K562 (cell line): Measurements from ENCODE around the gene SAE1. TPM values are rescaled to one million over a fixed set of nuclear protein-coding genes. Genes with fewer than 3 reads are reported as not detected.

Experiments
- BCL6 ChIP-seq: fragments of 250-450 bp; sonication (Bioruptor Pico); IDR thresholded peaks from 2 replicates; pipeline ENCODE4 v1.4.0; 2020
- BRCA1 ChIP-seq, 2 experiments: fragments of 450-650 bp in 1 of 2; sonication (generic) in 1 of 2; formaldehyde crosslinking in 1 of 2; IDR thresholded peaks; 2 replicates each; pipeline versions ENCODE4 v1.5.0 to v1.6.1; 2017 to 2020; ENCODE audit warnings: mild to moderate bottlenecking in 1 of 2, missing genetic modification reagents in 1 of 2
- CREB3 ChIP-seq: fragments of 450-650 bp; conservative IDR thresholded peaks from 2 replicates; pipeline ENCODE4 v1.6.1; 2016; ENCODE audit warnings: missing genetic modification characterization, low read depth, mild to moderate bottlenecking, missing compliant biosample characterization, moderate library complexity
- DDX20 ChIP-seq: fragments of 450-650 bp; IDR thresholded peaks from 2 replicates; pipeline ENCODE4 v1.6.1; 2016; ENCODE audit warnings: missing genetic modification characterization, low read depth, mild to moderate bottlenecking, missing compliant biosample characterization, moderate library complexity
- DLX4 ChIP-seq: fragments of 250-450 bp; sonication (Bioruptor Pico); IDR thresholded peaks from 2 replicates; pipeline ENCODE4 v1.6.1; 2021; ENCODE audit warnings: mild to moderate bottlenecking
- E2F8 ChIP-seq: fragments of 450-650 bp; IDR thresholded peaks from 2 replicates; pipeline ENCODE4 v1.7.1; 2018; ENCODE audit warnings: mild to moderate bottlenecking, low read depth; ENCODE audit not compliant: partially characterized antibody
- ESRRA ChIP-seq: fragments of 450-650 bp; IDR thresholded peaks from 2 replicates; pipeline ENCODE4 v1.6.1; 2014; ENCODE audit warnings: low read depth, mild to moderate bottlenecking, moderate library complexity, borderline replicate concordance
- FOXP1 ChIP-seq: sonication (generic); formaldehyde crosslinking; IDR thresholded peaks from 2 replicates; pipeline ENCODE4 v1.8.0; 2022; ENCODE audit warnings: mild to moderate bottlenecking, missing genetic modification reagents
- GATAD2A ChIP-seq: fragments of 450-650 bp; IDR thresholded peaks from 2 replicates; pipeline ENCODE4 v1.6.1; 2017
- GMEB1 ChIP-seq: fragments of 250-450 bp; sonication (Bioruptor Pico); IDR thresholded peaks from 2 replicates; pipeline ENCODE4 v1.4.0; 2020; ENCODE audit warnings: mild to moderate bottlenecking
- GTF2E2 ChIP-seq: fragments of 200-800 bp; sonication (Bioruptor generic); IDR thresholded peaks from 2 replicates; pipeline ENCODE4 v1.6.1; 2016; ENCODE audit warnings: missing genetic modification characterization, missing compliant biosample characterization
- HDAC8 ChIP-seq: fragments of 450-650 bp; IDR thresholded peaks from 2 replicates; pipeline ENCODE4 v1.6.1; 2016; ENCODE audit warnings: mild to moderate bottlenecking, missing genetic modification characterization, moderate library complexity, missing compliant biosample characterization
- NBN ChIP-seq: fragments of 450-650 bp; IDR thresholded peaks from 2 replicates; pipeline ENCODE4 v1.6.1; 2016; ENCODE audit warnings: low read depth, mild to moderate bottlenecking
- NR2C1 ChIP-seq, 2 experiments: fragments of 450-650 bp; IDR thresholded peaks; 2 replicates each; pipeline ENCODE4 v1.6.1; 2017; ENCODE audit warnings: mild to moderate bottlenecking in 2 of 2, antibody characterized with exemption in 1 of 2, inconsistent platforms in 1 of 2, missing compliant biosample characterization in 1 of 2, missing genetic modification characterization in 1 of 2
- NR3C1 ChIP-seq: sonication (generic); formaldehyde crosslinking; IDR thresholded peaks from 2 replicates; pipeline ENCODE4 v1.8.1; 2022; ENCODE audit warnings: missing genetic modification reagents
- SAFB2 ChIP-seq: fragments of 200-400 bp; formaldehyde crosslinking; IDR thresholded peaks from 2 replicates; pipeline ENCODE4 v1.6.1; 2018; ENCODE audit warnings: borderline replicate concordance, low read length, low read depth, moderate library complexity; ENCODE audit not compliant: severe bottlenecking
- SMARCB1 ChIP-seq: IDR thresholded peaks from 2 replicates; pipeline ENCODE4 v1.6.1; 2011; ENCODE audit warnings: improper control_type of control experiment, low read depth; ENCODE audit not compliant: insufficient read length
- SNIP1 ChIP-seq: fragments of 450-650 bp; IDR thresholded peaks from 2 replicates; pipeline ENCODE4 v1.7.1; 2017; ENCODE audit warnings: low read depth, mild to moderate bottlenecking
- TCF7 ChIP-seq: sonication (generic); IDR thresholded peaks from 2 replicates; pipeline ENCODE4 v1.6.1; 2016; ENCODE audit warnings: antibody characterized with exemption, borderline replicate concordance
- THAP7 ChIP-seq: fragments of 250-450 bp; sonication (Bioruptor Pico); IDR thresholded peaks from 2 replicates; pipeline ENCODE4 v1.5.0; 2021
- ZNF740 ChIP-seq, 3 experiments: fragments of 200-800 bp in 1 of 3; sonication (Bioruptor generic) in 1 of 3; sonication (generic) in 1 of 3; formaldehyde crosslinking in 1 of 3; IDR thresholded peaks; 2 replicates each; pipeline versions ENCODE4 v1.6.1 to v1.8.0; 2016 to 2022; ENCODE audit warnings: mild to moderate bottlenecking in 2 of 3, missing compliant biosample characterization in 2 of 3, missing genetic modification characterization in 2 of 3, missing genetic modification reagents in 1 of 3
- polyA plus RNA-seq, 8 experiments: library from polyadenylated mRNA; depleted of rRNA in 4 of 8; stranded (reverse) in 5 of 8; unstranded in 3 of 8; fragments of >200 nt; fragmentation: Nextera tagmentation in 2 of 8; fragmentation: Illumina TruSeq in 1 of 8; extraction: Ambion mirVana in 2 of 8; extraction: Trizol in 1 of 8; gene quantifications; 2 replicates each; pipeline versions ENCODE4 v1.2.1 to v1.2.3, GENCODE V29; 2011 to 2014; ENCODE audit warnings: inconsistent platforms in 1 of 8, missing spikeins in 1 of 8
- total RNA-seq, 7 experiments: library from RNA; depleted of rRNA in 6 of 7; stranded (reverse); fragments of >200 nt in 6 of 7; fragmentation: Illumina TruSeq in 2 of 7; extraction: Trizol in 2 of 7; gene quantifications; 2 replicates each; pipeline versions ENCODE4 v1.2.1 to v1.2.3, GENCODE V29; 2011 to 2021; ENCODE audit warnings: low replicate concordance in 1 of 7

The SAE1 gene
- total and polyA plus RNA-seq, 9 of the 15 experiments (the other 6 are each of a cell fraction or from before 2014, with no cell fraction given) = 82.8 to 299 (median 217) TPM

- TF ChIP-seq NR2C1 (IDR thresholded peaks at IDR 0.05) = peak; percentile 58; the same call in 1 of the 2 replicates
- TF ChIP-seq NR2C1 (tag; IDR thresholded peaks at IDR 0.05) = 0 out of 2 replicates have a peak, but pooled peaks have one; percentile 9
- TF ChIP-seq ZNF740 (CRISPR knock-in tag; IDR thresholded peaks at IDR 0.05) = no peak
- TF ChIP-seq ZNF740 (tag; IDR thresholded peaks at IDR 0.05) = 0 out of 4 replicates have a peak, but pooled peaks of 1 of the 2 experiments have one; percentile 55
- no peak for TF ChIP-seq SMARCB1
- no peak for TF ChIP-seq GMEB1 (CRISPR knock-in tag)
- TF ChIP-seq NR3C1 = no peak
- no peak for TF ChIP-seq HDAC8 (tag)
- TF ChIP-seq GTF2E2 = no peak
- TF ChIP-seq GATAD2A = no peak
- 0 out of 2 replicates have a peak, but pooled peaks have one; percentile 2 for TF ChIP-seq FOXP1 (CRISPR knock-in tag)
- TF ChIP-seq NBN = peak; percentile 11
- TF ChIP-seq ESRRA = no peak
- no peak for TF ChIP-seq DLX4 (CRISPR knock-in tag)
- no peak for TF ChIP-seq TCF7
- TF ChIP-seq CREB3 (tag) = no peak
- TF ChIP-seq BCL6 (CRISPR knock-in tag) = no peak
- no peak for TF ChIP-seq BRCA1 (IDR thresholded peaks at IDR 0.05)
- no peak for TF ChIP-seq BRCA1 (CRISPR knock-in tag; IDR thresholded peaks at IDR 0.05)
- TF ChIP-seq SAFB2 = no peak
- TF ChIP-seq DDX20 = no peak
- no peak for TF ChIP-seq THAP7
- no peak for TF ChIP-seq E2F8
- peak; percentile 75; the same call in 1 of the 2 replicates for TF ChIP-seq SNIP1
Observed at GRCh38 chr19:47243364-47243775, 112.7 kb downstream of the SAE1 start (continued).
